Measurements from ENCODE around the gene GATB.

DNA sequence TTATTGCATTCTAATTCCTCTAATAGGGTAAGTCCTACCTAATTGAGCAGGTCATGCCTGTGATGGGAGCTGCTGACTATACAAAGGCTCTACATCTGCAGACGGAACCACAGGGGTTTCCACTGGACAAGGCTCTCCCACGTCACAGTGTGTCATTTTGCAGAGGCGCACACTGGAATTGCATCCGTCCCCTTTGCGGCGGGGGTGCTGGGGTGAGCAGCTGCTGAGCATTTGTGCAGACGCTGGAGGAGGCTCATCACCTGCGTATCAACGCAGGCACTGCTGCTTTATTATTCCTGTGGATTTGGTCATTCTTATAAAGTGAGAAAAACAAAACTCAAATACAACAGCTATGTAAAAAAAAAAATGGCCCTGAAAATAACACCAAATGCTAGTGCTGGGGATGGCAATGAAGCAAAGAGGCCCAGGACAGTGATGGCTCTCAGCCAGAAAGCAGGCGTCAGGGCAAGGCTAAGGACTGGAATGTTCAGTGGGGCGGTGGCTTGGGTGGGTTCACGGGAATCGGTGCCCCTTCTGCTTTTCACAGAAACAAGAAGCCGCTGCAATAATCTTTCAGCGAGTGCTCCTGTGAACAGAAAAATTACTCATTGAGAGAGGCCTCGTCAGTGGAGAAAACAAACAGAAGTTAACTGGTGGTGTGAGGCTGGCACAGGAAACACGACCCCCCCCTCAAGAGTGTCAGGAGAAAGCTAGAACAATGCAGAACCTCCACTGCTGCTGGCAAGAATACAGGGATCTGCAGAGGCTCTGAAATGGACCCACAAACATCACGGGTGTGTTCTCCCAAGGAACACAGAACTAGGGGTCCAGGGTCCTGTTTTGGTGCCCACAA, 67.8 kb downstream of the GATB start:
- TF ChIP-seq, protein P1, sequence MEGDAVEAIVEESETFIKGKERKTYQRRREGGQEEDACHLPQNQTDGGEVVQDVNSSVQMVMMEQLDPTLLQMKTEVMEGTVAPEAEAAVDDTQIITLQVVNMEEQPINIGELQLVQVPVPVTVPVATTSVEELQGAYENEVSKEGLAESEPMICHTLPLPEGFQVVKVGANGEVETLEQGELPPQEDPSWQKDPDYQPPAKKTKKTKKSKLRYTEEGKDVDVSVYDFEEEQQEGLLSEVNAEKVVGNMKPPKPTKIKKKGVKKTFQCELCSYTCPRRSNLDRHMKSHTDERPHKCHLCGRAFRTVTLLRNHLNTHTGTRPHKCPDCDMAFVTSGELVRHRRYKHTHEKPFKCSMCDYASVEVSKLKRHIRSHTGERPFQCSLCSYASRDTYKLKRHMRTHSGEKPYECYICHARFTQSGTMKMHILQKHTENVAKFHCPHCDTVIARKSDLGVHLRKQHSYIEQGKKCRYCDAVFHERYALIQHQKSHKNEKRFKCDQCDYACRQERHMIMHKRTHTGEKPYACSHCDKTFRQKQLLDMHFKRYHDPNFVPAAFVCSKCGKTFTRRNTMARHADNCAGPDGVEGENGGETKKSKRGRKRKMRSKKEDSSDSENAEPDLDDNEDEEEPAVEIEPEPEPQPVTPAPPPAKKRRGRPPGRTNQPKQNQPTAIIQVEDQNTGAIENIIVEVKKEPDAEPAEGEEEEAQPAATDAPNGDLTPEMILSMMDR (conservative IDR thresholded peaks at IDR 0.05 in 1 of 2, IDR thresholded peaks at IDR 0.05 in 1 of 2; ENCODE audit: extremely low read depth in 1 of 2, insufficient read depth in 1 of 2, low read depth in 1 of 2, low read length in 2 of 2) = no peak
- no peak for TF ChIP-seq EZH2 (IDR thresholded peaks at IDR 0.05; ENCODE audit: borderline replicate concordance, low read length)
